Cerebellar nuclear complex (tissue), 1 donor: ENCODE results near the gene DNAH10.

Experiments used
- DNase-seq, 2 experiments: peaks; one replicate each; lab custom pipeline; 2025; lab: John Stamatoyannopoulos, UW

Gene DNAH10

GRCh38 chr12:123886931-123887582 lies 125.0 kb downstream of the DNAH10 start:
- DNase-seq = no peak

DNA sequence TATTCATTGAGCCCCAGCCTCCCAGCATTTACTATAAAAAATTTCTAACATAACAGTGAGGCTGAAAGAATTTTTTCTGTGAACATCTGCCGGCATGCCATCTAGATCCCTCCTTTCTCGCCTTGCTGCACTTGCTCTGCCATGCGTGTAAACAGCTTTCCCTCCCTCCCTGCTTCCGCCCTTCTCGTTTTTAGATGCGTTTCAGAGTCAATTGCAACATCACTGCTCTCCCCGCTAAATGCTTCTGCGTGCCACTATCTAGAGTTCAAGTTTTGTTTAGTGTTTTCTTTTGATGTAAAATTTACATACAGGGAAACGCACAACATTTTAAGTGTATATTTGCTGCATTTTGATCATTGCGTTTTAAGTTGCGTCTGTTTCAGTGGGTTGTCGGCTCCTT lies 126.9 kb downstream of the DNAH10 start:
- no peak for DNase-seq

- DNase-seq = no peak
These were observed 127.9 kb downstream of the DNAH10 start for GRCh38 chr12:123889848-123890535.

- DNase-seq = no peak
These were observed 128.4 kb downstream of the DNAH10 start for GRCh38 chr12:123890536-123890902.

DNA sequence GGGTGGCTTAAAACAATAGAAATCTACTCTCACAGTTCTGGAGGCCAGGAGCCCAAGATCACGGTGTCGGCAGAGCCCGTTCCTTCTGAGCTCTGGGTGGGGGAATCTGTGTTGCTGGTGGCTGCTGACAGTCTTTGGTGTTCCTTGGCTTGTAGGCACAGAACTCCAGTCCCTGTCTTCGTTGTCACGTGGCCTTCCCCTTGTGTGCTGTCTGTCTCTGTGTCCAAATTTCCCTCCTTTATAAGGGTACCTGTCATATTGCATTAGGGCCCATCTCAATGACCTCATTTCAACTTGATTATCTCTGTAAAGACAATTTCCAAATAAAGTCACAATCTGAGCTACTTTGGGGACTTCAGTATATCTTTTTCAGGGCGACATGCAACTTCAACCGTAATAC lies 128.9 kb downstream of the DNAH10 start:
- DNase-seq = no peak

DNA sequence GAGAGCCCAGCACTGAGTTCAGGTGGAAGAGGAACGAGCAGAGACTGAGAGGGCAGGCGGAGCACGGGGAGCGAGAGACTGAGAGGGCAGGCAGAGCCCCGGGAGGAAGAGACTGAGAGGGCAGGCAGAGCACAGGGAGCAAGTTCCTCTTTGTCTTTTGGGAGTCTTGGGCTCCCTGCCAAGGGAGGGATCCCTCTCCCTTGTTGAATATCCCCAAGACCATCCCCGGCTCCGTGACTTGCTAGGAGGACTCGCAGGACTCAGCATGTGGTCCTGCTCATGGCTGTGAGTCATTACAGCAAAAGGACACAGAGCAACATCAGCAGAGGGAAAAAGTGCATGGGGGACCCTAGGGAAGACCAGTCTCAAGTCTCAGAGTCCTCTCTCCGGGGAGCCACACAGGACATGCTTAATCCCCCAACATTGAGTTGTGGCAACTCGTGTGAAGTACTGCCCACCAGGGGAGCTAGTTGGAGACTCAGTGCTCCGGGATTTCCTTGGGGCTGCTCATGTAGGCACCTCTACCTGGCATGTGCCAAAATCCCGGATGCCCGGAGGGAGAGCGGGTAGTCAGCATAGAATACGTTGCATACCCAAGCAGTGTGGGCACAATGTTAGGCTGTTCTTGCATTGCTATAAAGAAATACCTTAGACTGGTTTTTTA lies 129.5 kb downstream of the DNAH10 start:
- DNase-seq = no peak

GRCh38 chr12:123892180-123892559 lies 130.1 kb downstream of the DNAH10 start:
- DNase-seq = no peak

DNA sequence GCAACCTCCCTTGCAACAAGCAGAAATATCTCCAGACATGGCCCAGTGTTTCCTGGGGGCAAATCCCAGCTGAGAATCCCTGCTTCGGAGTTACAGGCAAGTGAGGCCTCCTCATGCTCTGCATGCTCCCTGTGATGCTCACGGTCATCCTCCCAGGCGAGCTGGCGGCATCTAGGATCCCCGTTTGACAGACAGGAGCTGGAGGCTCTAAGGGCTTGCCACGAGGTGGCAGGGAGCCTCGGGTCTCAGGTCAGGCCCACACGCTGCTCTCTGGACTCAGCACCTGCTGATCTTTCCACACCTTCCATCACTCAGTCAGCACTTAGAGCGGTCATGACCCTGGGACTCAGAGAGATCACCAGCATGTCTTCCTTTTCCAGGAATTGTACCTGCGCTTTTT lies 130.8 kb downstream of the DNAH10 start:
- DNase-seq = no peak

DNA sequence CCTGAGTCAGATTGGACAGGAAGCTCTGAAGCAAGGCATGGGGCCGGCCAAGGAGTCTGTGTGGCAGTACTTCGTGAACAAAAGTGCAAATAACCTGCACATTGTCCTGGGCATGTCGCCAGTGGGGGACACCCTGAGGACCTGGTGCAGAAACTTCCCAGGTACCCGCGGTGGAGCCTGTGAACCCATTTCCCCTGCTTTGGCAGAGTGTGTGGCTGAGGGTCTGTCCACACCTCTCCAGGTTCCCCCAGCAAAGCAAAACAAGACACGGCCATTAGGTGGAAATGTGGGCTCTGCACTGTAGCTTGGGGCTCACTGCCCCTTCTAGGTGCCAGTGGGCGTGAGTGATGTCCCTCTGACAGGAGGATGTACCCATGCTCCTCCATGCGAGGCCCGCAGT lies 131.2 kb downstream of the DNAH10 start:
- no peak for DNase-seq

DNA sequence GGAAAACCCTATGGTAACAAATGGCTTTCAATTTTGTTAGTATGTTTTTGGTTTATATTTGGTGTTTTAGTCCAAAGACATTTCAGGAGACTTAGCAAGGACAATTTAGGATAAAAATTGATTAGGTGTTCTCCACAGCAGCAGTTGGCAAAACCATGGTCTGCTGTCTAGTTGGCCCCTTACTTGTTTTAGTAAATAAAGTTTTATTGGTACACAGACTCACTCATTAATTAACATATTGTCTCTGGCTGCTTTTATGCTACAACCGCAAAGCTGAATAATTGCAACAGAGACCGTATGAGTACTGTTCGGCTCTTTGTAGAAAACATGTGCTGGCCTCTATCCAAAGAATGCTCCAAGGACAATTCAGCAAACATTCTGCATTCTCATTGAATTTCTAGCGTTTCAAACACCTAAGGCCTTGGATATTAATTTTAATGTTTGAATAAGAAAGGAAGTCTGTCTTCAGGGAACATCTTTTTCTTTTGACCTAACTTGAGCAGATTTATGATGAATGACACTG lies 132.8 kb downstream of the DNAH10 start:
- no peak for DNase-seq

GRCh38 chr12:123895451-123895850 lies 133.3 kb downstream of the DNAH10 start:
- DNase-seq = no peak

- no peak for DNase-seq
These were observed 134.7 kb downstream of the DNAH10 start for GRCh38 chr12:123896767-123897166.

DNA sequence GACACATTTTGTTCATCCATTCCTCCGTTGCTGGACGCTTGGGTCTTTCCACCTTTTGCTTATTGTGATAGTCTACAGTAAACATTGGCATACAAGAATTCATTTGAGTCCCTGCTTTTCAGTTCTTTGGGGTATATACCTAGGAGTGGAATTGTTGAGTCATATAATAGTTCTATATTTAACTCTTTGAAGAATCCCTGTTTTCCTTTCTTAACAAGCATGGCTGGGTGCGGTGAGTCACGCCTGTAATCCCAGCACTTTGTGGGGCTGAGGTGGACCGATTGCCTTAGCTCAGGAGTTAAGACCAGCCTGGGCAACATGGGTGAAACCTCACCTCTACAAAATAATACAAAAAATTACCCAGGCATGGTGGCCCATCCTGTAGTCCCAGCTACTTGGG lies 135.1 kb downstream of the DNAH10 start:
- no peak for DNase-seq

GRCh38 chr12:123898673-123899072 lies 136.6 kb downstream of the DNAH10 start:
- DNase-seq = no peak

GRCh38 chr12:123899368-123899767 lies 137.3 kb downstream of the DNAH10 start:
- DNase-seq = no peak

DNA sequence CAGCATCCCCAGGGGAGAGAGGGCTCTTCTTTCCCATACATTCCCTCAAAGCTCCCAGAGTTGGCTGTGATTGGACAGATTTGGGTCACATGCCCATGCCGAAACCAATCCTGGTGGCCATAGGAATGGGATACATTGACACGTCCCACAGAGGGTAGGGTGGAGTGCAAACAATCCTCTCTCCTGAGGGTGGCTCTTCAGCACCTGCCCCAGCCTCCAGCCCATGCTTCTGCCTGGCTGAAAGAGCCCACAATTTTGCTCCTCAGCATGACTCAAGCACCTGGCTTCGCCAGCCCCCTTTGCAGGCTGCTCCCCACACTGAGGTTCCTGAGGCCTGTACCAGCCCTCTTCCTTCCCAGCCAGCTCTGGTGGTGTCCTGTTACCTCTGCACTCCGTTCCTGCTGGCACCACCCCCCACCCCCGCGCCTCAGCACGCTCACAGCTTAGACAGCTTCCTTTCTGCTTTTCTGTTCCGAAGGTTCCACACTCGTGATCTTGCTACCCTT lies 138.8 kb downstream of the DNAH10 start:
- DNase-seq = no peak

DNA sequence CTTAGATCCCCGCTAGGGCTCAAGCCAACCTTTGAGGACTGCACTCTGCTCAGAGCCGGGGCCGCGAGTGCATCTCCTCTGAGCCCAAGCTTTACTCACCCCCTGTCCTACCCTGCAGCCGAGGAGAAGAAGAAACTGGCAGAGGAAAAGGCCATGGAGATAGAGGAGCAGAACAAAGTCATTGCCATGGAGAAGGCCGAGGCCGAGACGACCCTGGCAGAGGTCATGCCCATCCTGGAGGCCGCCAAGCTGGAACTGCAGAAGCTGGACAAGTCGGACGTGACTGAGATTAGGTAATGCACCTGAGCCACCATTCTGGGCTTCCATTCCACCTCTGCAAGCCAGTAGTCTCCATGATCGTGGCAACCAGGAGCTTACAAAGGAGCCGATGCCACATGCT lies 140.7 kb downstream of the DNAH10 start:
- no peak for DNase-seq

DNA sequence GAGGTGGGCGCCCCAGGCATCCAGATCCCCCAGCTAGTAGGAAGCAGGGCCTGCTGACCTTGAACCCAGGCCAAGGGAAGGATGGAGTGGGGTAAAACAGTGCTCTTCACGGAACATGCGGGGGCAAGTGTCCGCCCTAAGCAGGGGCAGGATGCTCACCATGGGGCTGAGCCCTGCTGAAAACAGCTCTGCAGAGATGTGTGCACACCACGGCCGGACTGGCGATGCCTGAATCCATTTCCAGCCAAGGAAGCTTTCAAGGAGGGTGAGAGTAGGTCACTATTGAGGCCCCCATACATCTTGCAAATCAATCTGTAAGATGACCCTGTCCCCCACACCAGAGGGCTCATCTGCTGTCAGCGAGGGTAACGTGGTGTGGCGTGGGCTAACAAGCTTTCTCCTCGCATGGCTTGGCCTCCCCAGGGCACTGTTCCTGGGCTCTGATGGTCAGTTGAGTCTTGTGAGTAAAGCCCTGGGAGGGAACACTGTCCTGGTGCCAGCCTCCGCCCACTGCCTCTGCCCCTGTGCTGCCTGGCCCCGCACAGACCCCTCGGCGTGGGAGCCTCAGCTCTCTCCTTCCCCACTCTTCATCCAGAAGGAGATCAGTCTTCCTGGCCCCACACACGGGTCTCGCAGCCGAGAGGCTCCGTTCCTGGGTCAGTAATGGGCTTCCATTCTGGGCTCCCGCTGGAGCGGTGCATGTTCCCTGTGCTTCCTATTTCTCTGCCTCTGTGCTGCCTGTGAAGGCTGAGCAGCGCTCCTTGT lies 141.4 kb downstream of the DNAH10 start:
- no peak for DNase-seq

- peak in 1 of 2 experiments; percentile 8 for DNase-seq
These were observed 143.3 kb downstream of the DNAH10 start for GRCh38 chr12:123905319-123905925.

DNA sequence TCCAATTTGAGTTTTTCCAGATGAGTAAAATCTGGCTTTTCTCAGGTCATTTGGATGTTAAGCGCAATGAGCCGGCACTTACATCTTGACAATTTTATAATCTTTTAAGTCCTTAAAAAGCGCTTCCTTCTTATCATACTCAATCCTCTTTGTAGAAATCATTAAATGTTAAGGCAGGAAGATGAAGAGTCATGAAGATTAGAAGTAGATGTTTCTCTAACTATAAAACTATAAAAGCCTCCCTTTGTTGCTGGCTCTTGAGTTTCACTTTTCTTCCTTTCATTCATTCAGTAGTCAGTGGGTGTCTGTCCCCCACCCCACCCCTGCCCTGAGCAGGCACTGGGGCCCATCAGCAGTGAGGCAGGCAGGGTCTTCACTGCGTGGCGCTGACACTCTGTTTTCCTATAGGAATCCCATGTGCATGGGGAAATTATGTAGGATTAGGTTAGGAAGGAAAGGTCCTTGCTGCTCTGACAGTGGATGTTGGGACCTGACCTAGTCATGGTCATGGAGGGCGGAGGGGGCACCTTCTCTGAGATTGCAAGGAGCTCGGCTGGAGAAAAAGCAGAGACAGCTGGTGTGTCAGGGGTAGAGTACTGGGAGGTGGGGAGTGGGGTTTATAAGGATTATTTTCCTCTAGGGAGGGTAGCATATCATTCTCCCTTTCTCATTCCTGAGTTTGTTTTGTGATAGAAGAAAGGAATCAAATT lies 144.8 kb downstream of the DNAH10 start:
- no peak for DNase-seq
